ENCODE results near the gene ACP4.
"Not testable (repeated sequence)": the region's sequence is repeated elsewhere in the genome, so short reads cannot be mapped to it uniquely, and the experiment has no call there.

ACP4 gene

DNA sequence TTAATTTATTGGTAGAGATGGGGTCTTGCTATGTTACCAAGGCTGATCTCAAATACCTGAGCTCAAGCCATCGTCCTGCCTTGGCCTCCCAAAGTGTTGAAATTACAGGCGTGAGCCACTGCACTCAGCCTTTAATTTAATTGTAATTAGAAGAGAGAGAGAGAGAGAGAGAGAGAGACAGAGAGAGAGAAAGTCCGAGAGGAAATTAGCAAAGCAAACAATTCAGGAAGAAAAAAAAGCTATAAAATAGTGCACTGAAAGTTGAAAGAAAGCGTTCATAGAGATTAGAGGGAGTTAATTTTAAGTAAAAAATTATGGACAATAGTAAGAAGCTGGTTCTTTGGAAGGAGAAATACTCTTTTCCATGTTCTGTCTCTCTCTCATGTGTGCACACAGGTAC lies 13.0 kb upstream of the ACP4 start:
- DNase-seq: no peak

DNA sequence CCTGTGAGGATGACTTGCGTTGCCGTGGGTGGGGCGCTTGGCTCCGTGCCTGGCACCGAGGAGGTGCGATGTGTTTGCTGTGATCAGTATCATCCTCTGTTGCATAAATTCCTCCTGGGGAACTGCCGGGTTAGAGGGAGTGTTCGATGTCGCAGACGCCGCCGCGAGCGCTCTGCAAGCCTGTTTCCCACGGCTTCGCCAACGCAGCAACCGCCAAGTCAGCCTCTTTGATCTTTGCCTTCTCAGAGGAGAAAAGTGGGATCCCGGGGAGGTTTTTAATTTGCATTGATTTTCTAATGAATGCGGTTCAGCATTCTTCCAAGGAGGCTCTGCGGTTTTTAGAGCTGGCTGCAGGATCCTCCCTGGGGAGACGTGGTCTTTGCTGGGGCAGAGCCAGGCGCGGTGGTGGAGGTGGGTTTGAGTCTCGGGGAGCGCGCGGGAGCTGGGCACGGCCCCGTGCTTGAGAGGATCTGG lies 12.3 kb upstream of the ACP4 start:
- no peak for DNase-seq

DNA sequence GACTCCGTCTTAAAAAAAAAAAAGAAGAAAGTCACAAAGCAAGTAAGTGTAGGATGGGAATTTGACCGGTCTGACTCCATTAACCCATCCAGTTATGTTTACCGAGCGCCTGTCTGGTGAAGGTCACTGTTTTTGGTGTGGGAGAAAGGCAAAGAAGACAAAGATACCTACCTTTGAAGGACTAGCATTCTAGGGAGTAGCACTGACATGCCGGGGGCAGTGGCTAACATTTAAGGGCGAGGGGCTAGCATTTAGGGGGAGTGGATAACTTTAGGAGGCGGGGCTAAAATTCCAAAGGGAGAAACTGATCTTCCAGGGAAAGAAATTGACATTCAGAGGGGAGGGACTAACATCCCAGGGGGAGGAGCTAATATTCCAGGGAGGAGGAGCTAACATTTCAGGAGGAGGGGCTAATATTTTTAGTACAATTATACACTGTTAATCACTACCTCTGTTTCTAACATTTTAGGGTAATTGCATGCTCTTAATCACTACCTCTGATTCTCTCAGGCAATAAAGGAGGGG lies 11.2 kb upstream of the ACP4 start:
- no peak for DNase-seq

- DNase-seq: no peak
Observed at GRCh38 chr19:50779504-50780457, 10.4 kb upstream of the ACP4 start.

DNA sequence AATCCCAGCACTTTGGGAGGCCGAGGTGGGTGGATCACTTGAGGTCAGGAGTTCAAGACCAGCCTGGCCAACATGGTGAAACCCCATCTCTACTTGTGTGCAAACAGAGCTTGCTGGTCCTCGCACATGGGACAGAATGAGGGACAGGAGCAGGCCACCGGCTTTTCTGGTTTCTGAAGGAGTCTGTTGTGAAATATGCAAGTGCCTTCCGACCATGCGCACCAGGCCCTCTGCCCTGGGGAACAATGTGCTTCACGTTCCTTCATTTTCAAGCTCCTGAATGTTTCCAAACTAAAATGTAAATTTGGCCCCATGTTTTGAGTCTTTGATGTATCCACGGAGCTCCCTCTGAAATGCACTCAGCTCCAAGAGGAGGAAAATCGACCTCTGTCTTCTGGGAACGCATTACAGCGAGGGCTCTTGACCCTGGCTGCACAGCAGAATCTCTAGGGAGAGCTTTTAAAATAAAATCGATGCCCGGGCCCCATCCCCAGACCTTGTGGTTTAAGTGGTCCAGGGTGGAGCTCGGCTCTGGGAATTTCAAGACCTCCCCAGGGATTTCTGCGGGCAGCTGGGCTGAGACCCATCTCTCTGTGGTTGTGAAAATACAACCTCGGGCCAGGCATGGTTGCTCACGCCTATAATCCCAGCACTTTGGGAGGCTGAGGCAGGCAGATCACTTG lies 9.3 kb upstream of the ACP4 start:
- no peak for DNase-seq

DNA sequence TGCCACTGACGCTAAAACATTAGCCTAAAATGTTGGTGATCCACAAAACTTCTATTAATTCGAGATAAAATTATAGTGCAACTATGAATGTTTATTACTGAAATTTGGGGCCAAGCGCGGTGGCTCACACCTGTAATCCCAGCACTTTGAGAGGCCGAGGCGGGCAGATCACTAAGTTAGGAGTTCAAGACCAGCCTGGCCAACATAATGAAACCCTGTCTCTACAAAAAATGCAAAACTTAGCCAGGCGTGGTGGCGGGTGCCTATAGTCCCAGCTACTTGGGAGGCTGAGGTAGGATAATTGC lies 6.4 kb upstream of the ACP4 start:
- DNase-seq: not testable (repeated sequence)

GRCh38 chr19:50784710-50785109 lies 5.5 kb upstream of the ACP4 start:
- no peak for DNase-seq

- DNase-seq: no peak
Observed at GRCh38 chr19:50785329-50785728, 4.9 kb upstream of the ACP4 start.

DNA sequence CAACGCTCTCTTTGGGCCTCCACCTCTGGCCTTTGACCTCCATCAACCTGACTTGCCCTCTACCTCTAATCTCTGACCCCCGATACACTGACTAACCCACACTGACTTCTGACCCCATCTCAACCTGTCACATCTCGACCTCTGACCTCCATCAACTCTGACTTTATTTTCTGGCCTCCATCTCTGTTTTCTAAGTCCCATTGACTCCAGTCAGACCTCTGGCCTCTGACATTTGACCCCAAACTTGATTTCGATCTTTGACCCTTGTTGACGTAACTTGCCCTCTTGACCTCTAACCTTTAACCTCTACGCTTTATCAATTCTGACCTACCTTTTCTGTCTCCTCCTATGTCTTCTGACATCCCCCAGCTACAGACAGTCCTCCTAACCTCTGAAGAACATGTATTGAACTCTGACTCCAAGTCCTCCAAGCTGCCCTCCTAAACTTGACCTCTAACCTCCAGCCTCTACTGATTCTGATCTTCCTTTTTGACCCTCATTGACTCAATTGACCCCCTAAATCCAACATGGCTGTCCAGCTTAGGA lies 780 bp downstream of the ACP4 start:
- no peak for DNase-seq

- no peak for DNase-seq
Observed at GRCh38 chr19:50791594-50792271, 1.5 kb downstream of the ACP4 start.

- DNase-seq: no peak
Observed at GRCh38 chr19:50792272-50793250, 2.3 kb downstream of the ACP4 start.

- peak; percentile 44 for DNase-seq
Observed at GRCh38 chr19:50793558-50794065, 3.4 kb downstream of the ACP4 start.

- DNase-seq: peak; percentile 85
Observed at GRCh38 chr19:50794074-50794875, 4.1 kb downstream of the ACP4 start.

DNA sequence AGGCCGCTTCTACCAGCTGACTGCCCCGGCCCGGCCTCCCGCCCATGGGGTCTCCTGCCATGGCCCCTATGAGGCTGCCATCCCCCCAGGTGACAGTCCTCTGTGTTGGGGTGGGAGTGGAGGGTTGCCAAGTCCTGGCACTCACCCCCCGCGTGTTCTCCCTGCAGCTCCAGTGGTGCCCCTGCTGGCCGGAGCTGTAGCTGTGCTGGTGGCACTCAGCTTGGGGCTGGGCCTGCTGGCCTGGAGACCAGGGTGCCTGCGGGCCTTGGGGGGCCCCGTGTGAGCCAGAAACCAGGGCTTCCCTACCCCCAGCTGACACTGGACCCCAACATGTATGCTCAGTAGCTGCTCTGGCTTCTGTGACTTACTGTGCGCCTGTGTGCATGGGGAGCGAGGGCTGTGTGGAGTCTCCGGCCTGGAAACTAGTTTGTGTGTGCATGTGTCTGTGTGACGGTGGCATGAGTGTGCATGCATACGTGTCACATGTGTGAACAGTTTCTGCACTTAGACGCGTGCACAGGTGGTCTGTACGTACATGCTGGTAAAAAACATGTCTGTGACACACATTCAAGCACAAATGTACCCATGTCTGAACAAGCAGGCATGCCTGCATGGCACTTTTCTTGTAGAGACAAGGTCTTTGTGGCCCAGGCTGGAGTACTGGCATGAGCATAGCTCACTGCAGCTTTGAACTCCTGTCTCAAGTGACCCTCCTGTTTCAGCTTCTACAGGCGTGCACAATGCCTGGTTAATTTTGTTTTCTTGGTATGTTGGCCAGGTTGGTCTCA lies 4.9 kb downstream of the ACP4 start:
- peak; percentile 68 for DNase-seq

DNA sequence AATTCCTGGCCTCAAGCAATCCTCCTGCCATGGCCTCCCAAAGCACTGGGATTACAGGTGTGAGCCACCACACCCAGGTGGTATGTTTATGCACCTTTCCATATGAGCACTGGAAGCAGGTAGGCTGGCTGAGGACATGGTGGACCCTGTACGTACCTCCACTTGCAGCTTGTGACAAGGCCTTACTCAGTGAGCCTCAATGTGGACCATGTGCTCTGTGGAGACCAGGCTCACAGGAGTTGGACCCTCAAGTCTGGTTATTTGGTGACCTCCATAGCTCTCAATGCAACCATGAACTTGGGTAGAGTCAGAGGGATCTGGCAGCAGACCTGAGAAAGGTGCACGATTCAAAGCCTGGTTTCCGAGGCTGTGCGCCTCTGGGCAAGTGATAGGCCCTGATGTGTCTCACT lies 5.5 kb downstream of the ACP4 start:
- peak; percentile 35 for DNase-seq

DNA sequence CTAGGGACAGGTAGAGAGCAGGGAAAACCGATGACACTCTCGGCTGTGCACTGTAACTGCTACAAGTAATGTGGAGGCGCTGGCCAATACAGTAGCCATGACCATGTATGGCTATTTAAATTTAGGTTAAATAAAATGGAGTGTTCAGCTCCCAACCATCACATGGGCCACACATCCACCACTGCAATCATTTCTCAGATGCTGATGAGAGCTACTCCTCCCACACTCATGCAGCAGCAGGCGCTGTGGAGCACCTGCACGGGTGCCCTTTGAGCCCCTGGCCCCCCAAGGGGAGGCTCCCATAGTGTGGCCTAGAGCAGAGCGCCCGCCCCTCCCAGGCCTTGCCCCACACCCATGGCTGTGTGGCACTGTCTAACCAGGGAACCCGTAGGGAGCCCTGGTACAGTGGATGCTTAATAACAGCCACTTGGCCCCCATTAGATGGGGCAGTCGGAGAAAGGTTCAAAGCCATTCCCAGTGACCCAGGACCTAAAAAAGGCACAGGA lies 6.0 kb downstream of the ACP4 start:
- peak; percentile 35 for DNase-seq

DNA sequence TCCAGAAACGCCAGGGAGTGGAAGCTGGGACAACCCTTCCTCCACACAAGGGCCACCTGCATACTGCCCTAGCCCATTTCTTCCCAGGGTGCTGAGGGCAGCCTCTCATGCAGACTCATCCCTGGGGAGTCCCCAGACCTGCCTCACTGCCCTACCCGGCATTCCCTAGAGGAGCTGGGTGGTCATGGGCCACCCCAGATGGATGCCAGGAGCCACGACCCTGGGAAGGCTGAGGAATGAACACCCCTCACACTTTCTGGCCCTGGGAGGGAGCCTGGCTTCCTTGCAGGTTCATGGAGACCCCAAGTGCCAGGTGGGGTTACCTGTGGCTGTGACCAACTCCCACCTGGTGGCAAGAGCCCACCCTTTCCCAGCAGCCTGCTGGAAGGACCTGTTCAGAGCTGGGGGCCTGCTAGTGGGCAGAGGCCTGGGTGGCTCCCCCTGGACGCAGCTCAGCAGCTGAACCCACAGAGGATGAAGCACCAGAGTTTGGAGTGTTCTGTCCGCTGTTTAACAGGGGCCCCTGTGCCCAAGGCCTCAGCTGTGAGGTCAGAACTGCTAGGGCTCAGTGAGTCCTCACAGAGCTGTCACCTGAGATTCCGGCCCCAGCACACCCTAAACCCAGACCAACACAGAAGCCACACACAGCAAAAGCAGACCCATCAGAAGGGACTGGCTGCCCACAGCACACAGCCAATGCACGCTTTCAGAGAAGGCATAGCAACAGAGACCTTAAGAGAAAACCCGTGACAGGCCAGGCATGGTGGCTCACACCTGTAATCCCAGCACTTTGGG lies 6.6 kb downstream of the ACP4 start:
- DNase-seq: no peak

DNA sequence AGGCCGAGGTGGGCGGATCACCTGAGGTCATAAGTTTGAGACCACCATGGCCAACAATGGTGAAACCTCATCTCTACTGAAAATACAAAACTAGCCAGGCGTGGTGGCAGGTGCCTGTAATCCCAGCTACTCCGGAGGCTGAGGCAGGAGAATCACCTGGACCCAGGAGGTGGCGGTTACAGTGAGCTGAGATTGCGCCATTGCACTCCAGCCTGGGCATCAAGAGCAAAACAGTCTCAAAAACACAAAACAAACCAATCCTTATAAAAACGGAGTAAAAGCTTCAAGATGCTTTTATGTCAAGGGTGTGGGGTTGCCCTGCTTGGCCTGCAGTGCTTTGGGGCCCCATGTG lies 7.2 kb downstream of the ACP4 start:
- DNase-seq: no peak

Measured in NCI-H2171 treated with DMSO at 0.1 percent for 48 hours (cell line).